DMS153 (cell line): ENCODE measurements around the gene NRM.
"Not testable (repeated sequence)": the region's sequence is repeated elsewhere in the genome, so short reads cannot be mapped to it uniquely, and the experiment has no call there.

Experiments used
- DNase-seq: peaks from one replicate; lab custom pipeline; 2025; lab: John Stamatoyannopoulos, UW

Gene NRM, protein sequence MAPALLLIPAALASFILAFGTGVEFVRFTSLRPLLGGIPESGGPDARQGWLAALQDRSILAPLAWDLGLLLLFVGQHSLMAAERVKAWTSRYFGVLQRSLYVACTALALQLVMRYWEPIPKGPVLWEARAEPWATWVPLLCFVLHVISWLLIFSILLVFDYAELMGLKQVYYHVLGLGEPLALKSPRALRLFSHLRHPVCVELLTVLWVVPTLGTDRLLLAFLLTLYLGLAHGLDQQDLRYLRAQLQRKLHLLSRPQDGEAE

DNA sequence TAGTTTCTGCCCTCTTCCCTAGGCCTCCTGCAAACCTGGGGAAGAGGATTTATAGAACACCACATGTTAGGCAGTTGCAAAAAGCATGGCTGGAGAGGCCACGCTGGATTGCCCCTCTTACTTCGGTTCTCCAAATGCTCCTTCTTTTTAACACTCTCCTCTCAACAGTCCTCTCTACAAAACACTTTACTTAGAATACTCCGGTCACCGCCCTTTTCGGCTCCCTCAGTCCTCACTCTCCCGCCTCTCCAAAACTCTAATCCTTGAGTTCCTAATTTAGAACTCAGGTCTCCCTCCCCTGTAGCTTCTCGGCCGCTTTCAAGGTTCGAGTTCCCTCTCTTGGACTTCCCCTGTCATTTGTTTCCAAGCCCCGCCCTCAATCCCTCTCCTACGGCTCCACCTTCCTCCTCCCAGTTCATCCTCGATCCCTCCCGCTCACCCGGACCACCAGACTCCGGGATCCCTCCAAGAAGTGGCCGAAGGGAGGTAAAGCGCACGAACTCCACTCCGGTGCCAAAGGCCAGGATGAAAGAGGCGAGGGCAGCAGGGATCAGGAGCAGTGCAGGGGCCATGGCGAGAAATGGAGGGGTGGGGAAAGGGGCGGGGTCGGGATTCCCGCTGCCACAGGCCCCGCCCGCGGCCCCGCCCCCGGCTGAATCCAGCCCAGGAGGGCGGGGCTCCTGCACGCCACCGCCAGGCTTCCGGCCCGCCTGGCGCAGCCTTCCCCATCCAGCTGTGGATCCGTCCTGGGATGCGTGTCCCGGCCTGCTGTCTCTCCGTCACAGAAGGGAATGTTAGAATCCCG lies at the start of gene NRM:
Gene NRM, minus strand, starts transcription at position 582 of the 805 bp plus-strand sequence. Its CDS starts 10 bp downstream, at position 572.
- DNase-seq: peak; percentile 78

DNA sequence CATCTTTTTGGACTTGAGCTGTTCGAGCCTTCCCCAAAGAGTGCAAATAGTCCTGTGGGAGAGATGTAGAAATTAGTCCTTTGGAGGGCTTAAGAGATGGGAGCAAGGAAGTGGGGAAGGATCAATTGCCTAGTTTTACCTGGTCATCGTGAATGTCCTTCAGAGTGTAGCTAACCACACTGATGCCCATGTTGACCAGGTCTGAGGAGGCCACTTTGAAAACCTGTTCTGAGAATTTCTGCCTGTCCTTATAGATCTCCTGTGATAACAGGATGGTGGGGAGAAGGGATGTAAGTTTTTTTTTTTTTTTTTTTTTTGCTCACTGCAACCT lies 49.7 kb upstream of the NRM start:
- no peak for DNase-seq

DNA sequence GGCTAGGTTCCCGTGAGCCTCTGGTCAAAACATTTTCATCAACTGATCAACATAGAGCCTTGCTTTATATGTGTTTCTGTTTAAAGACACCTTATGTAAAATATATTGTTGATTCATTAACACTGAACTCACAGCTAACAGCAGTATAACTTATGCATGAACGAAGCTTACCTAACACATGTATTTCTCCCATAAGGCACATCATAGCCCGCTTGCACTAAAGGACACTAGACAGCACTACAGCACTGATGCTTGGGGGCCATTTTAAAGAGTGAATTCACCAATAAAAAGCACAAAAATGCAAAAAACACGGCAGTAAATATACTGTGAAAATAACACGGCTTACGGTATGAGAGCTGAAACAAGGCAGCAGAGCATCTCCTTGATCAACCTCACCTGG lies 47.7 kb upstream of the NRM start:
- DNase-seq: no peak

DNA sequence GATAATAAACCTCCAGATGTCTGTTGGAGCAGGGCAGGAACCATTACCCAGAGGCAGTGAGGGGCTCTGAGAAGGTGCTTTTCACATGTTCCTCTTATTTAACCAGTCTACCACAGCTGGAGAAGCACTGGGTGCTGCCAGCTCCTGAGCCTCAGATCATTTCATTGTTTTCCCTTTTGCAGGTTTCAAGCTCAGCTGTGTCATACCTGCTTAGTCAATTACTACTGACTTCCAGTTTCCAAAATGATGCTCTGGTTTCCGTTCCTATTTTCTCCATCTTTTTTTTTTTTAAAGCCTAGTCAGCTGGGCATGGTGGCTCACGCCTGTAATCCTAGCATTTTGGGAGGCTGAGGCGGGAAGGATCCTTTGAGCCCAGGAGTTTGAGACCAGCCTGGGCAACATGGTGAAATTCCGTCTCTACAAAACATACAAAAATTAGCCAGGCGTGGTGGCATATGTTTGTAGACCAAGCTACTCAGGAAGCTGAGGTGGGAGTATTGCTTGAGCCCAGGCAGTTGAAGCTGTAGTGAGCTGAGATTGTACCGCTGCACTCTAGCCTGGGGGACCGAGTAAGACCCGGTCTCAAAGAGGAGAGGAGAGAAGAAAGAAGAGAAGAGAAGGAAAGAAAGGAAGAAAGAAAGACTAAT lies 45.0 kb upstream of the NRM start:
- DNase-seq: no peak

DNA sequence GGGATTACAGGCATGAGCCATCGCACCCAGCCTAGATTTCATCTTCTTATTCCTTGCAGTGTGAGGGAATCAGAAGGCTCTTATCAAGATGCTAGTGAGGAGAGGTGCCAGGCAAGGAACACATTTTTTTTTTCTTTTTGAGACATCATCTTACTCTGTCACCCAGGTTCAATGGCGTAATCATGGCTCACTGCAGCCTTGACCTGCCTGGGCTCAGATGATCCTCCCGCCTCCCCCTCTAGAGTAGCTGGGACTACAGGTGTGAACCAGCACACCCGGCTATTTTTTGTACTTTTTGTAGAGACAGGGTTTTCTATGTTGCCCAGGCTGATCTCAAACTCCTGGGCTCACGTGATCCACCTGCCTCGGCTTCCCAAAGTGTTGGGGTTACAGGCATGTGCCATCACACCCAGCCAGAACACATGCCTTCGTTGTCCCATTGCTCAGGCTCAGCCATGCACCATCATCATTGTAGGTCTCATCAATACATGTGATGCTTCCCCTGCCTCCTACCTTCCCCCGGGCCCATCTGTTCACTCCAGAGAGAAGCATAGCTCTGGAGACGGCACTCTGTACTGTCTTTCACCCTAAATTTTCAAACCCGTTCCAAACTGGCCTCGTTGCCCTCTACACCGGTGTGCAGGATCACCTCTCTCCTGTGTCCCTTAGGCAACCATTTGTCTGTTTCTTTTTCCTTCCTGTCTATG lies 41.6 kb upstream of the NRM start:
- no peak for DNase-seq

DNA sequence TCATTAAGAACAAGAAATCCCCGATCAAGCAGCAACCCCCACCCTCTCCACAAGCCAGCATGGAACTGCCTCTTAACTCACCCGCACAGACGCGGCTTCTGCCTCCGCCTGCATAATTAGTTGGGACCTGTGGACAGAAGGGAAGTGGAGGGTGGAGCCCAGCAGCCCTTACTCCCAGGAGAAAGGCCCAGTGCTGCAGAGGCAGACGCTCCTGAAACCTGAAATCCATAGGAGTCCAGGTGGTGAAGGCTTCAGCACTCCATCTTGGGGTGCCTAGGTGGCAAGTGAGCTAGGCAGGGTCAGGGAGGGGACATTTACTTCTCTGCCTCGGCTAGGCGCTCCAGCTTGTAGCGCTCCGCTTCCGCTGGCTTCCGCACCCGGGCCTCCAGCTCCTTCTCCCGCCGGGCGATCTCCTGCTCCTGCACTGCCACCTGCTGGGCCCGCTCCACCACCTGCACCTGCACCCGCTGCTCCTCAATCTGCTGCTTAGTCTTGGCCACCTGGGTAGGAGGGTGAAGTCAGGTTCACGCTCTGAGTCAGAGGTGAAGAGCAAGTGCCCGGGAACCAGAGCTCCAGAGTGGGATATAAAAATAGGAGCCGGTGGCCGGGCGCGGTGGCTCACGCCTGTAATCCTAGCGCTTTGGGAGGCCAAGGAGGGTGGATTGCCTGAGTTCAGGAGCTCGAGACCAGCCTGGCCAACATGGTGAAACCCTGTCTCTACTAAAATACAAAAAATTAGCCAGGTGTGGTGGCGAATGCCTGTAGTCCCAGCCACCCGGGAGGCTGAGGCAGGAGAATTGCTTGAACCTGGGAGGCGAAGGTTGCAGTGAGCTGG lies 40.0 kb upstream of the NRM start:
- DNase-seq: peak; percentile 80

DNA sequence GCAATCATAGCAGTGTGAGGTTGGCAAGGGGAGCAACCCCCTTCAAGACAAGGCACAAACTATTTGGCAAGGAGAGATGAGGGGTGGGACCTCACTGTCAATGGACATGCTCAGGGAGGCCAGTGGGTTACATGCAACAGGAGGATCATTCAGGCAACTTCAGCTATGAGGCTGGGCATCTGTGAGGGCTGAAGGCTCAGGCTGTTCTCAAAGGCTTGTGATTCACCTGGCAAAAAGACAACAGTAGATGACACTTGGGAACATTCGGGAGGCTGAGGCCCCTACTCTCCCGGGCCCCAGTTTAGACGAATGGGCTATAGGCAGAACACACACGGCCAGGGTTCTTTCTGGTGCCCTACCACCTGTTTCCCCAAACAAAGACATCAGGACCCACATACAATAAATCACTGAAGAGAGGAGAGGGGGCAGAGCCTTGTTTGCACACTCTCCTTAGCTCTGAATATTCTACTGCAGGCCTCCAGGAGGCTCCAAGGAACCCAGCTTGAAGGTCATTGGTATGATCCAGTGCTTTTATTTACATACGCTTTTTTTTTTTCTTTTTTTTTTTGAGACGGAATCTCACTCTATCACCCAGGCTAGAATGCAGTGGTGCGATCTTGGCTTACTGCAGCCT lies 37.3 kb upstream of the NRM start:
- no peak for DNase-seq

DNA sequence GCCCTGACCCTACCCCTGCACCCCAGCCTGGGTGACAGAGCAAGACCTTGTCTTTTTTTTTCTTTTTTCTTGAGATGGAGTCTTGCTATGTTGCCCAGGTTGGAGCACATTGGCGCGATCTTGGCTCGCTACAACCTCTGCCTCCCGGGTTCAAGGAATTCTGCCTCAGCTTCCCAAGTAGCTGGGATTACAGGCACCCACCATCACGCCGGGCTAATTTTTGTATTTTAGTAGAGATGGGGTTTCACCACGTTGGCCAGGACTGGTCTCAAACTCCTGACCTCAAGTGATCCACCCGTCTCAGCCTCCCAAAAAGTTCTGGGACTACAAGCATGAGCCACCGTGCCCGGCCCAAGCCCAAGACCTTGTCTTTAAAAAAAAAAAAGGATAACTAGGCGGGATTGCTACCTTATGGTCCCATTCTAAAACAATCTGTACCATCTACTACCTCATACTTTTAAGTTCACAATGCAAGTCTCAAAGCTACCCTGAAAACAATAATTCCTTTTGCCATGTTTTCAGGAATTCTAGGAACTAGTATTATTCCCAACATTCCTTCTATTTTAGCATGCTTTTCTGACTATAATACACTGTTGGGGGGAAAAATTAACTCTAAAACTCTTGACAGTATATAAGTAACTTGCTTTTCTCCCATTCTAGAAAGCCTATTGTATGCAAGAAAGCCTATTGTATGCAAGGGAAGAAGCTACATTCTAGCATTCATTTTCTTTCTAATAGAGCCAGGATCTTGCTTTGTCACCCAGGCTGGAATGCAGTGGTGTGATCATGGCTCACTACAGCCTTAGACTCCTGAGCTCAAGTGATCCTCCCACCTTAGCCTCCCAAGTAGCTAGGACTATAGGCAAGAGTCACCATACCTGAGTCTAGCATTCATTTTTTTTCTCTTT lies 36.0 kb upstream of the NRM start:
- DNase-seq: no peak

DNA sequence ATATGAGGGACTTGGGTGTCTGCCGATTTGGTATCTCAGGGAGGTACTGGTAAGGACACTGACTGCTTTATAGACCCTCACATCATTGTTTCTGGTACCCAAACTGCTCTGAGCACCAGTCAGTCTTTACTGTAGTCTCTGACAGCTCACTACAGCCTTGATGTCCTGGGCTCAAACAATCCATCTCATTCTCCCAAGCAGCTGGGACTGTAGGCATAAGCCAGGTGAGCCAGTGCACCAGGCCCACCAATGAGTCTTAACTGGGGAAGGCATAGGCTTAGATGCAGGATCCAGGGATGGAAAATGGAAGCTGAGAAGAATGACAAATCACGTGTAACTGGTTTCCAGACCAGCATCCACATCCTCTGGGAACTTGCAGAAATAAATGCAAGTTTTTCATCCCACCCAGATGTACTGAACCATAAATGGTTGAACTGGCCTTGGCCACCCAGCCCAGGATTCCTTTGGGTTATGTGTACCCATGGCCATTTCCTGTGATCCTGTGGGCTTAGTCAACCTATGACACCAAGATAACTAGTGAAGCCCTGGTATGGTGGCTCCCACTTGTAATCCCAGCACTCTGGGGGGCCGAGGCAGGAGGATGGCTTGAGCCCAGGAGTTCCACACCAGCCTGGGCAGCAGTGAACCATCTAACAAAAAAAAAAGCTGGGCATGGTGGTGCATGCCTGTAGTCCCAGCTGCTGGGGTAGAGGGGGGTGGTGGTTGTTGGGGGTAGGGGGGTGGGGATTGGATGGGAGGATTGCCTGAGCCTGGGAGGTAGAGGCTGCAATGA lies 35.1 kb upstream of the NRM start:
- DNase-seq: no peak

DNA sequence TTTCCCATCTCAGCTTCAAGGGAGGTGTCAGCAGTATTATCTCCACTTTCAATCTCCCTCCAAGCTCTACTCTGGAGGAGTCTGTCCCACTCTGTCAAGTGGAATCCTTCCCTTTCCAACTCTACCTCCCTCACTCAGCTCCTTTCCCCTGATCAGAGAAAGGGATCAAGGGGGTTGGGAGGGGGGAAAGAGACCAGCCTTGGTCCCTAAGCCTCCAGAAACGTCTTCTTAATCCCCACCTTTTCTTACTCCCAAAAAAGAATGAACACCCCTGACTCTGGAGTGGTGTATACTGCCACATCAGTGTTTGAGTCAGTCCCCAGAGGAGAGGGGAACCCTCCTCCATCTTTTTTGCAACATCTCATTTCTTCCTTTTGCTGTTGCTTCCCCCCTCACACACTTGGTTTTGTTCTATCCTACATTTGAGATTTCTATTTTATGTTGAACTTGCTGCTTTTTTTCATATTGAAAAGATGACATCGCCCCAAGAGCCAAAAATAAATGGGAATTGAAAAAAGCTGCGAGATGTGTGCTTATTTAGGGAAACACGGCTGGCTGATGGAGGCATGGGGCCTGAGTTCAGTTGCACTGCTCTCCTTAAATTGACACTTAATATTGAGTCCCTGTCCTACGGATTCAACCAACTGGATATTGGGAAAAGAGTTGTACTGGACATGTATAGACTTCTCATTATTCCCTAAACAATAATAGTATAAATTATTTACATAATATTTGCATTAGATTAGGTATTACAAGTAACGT lies 34.3 kb upstream of the NRM start:
- no peak for DNase-seq

DNA sequence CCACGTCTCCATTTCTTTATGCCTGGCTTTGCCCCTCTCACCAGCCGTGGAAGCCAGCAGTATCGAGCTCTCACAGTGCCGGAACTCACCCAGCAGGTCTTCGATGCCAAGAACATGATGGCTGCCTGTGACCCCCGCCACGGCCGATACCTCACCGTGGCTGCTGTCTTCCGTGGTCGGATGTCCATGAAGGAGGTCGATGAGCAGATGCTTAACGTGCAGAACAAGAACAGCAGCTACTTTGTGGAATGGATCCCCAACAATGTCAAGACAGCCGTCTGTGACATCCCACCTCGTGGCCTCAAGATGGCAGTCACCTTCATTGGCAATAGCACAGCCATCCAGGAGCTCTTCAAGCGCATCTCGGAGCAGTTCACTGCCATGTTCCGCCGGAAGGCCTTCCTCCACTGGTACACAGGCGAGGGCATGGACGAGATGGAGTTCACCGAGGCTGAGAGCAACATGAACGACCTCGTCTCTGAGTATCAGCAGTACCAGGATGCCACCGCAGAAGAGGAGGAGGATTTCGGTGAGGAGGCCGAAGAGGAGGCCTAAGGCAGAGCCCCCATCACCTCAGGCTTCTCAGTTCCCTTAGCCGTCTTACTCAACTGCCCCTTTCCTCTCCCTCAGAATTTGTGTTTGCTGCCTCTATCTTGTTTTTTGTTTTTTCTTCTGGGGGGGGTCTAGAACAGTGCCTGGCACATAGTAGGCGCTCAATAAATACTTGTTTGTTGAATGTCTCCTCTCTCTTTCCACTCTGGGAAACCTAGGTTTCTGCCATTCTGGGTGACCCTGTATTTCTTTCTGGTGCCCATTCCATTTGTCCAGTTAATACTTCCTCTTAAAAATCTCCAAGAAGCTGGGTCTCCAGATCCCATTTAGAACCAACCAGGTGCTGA lies 33.3 kb upstream of the NRM start:
- not testable (repeated sequence) for DNase-seq

DNA sequence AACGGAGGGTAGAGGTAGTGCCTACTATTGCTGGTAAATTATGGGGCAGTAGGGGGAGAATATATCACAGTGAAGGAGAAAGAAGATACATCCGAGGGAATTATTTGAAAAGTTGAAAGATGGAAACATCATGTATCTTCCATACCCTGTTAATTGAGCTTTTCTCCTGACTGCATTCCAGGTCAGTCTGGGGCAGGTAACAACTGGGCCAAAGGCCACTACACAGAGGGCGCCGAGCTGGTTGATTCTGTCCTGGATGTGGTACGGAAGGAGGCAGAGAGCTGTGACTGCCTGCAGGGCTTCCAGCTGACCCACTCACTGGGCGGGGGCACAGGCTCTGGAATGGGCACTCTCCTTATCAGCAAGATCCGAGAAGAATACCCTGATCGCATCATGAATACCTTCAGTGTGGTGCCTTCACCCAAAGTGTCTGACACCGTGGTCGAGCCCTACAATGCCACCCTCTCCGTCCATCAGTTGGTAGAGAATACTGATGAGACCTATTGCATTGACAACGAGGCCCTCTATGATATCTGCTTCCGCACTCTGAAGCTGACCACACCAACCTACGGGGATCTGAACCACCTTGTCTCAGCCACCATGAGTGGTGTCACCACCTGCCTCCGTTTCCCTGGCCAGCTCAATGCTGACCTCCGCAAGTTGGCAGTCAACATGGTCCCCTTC lies 32.5 kb upstream of the NRM start:
- DNase-seq: not testable (repeated sequence)

DNA sequence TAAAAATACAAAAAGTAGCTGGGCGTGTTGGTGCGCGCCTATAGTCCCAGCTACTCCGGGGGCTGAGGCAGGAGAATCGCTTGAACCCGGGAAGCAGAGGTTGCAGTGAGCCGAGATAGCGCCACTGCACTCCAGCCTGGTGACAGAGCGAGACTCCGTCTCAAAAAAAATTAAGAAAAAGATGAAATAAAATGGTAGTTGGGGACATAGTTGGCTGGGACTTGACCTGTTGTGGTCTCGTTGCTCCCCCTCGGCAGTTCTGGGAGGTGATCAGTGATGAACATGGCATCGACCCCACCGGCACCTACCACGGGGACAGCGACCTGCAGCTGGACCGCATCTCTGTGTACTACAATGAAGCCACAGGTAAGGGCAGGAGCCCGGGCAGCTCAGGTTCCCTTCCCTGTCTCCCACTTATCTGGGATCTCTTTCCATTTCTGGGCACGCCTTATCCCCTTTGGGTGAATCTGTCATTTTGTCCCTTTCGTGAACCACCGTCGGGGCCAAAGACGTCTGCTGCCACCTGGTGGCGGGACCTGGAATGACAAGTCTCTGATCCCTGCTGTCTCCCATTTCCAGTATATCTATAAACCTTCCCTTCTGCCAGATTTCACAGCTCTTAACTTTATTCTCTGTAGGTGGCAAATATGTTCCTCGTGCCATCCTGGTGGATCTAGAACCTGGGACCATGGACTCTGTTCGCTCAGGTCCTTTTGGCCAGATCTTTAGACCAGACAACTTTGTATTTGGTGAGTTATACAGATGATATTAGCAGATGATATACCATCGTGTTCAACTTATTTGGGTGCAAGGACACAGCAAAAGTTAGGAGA lies 31.7 kb upstream of the NRM start:
- DNase-seq: peak; percentile 73

DNA sequence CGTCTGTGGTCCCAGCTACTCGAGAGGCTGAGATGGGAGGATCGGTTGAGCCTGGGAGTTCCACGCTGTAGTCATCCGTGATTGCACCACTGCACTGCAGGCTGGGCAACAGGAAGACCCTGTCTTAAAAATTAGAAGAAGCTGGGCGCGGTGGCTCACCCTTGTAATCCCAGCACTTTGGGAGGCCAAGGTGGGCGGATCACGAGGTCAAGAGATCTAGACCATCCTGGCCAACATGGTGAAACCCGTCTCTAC lies 31.2 kb upstream of the NRM start:
- not testable (repeated sequence) for DNase-seq

DNA sequence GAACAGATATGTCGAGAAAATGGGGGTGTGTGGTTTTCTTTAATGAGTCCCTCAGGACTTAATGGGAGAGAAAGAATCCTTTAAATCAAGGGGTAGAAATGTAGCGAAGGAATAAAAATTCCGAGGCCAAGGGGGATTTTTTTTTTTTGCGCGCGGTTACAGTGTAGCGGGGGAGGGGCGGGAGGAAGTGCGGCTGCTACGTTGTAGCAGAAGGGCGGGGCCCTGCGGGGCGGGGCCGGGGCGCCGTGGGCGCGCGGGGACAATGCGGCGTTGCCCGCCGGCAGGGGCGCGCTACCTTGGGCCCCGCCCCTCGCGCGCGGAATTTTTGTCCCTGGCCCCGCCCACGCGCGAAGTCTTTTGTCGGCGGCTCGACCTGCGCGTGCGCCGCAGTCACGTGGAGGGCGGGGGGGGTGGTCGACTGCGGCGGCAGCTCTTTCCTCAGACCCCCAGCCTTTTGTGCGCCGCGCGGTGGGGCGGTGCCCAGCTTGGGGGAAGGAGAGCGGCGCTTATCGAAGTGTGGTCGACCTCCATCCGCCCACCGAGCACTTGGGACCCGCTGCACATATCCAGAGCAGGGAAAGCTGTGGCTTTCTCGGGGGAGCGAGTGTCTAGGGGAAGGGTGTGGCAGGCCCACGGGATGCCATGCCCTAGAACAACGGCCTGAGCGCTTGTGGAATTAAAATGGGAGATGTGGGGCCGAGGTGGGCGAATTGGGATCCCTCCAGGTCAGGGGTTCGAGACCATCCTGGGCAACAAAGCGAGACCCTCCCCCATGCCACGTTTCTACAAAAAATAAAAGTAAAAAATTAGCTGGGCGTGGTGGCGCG lies 30.6 kb upstream of the NRM start:
- peak; percentile 74 for DNase-seq
